ENCODE measurements around the gene APOA5. TPM values are rescaled to one million over a fixed set of nuclear protein-coding genes. Genes with fewer than 3 reads are reported as not detected.

The APOA5 gene
- total and polyA plus RNA-seq, 9 of the 15 experiments (the other 6 are each of a cell fraction or from before 2014, with no cell fraction given), result not detected

GRCh38 chr11:116835791-116836631 lies 44.3 kb upstream of the APOA5 start (continued):
- TF ChIP-seq POLR2G (IDR thresholded peaks at IDR 0.05; ENCODE audit: low read depth, low read length) (peak; percentile 73), SREBF1 (IDR thresholded peaks at IDR 0.05; ENCODE audit: borderline replicate concordance, low read depth, low read length) (0 out of 2 replicates have a peak, but pooled peaks have one; percentile 5), ZZZ3 (IDR thresholded peaks at IDR 0.05) (no peak), TCF7 (IDR thresholded peaks at IDR 0.05; ENCODE audit: borderline replicate concordance) (no peak), TFAP4 (CRISPR knock-in tag; IDR thresholded peaks at IDR 0.05; ENCODE audit: borderline replicate concordance) (peak; percentile 66; the same call in 1 of the 2 replicates), RBFOX2 (IDR thresholded peaks at IDR 0.05; ENCODE audit: low read depth, low read length) (peak; percentile 69), TAF1 (IDR thresholded peaks at IDR 0.05; ENCODE audit: control insufficient read depth, extremely low read depth, insufficient read depth, low read length, severe bottlenecking) (peak; percentile 23), ZKSCAN1 (IDR thresholded peaks at IDR 0.05; ENCODE audit: low read depth, low read length) (0 out of 2 replicates have a peak, but pooled peaks have one; percentile 44), ID3 (CRISPR knock-in tag; IDR thresholded peaks at IDR 0.05) (no peak), ID3 (tag; IDR thresholded peaks at IDR 0.05) (peak; percentile 49; the same call in 1 of the 2 replicates), ZBTB7A (IDR thresholded peaks at IDR 0.05; ENCODE audit: borderline replicate concordance, control insufficient read depth, low read depth, low read length) (peak; percentile 58; the same call in 1 of the 2 replicates), HDAC1 (IDR thresholded peaks at IDR 0.05) (peak in 1 of 2 experiments; percentile 32; a peak in 1 of 4 replicates), ZNF41 (CRISPR knock-in tag; conservative IDR thresholded peaks at IDR 0.05) (no peak), RFX7 (CRISPR knock-in tag; IDR thresholded peaks at IDR 0.05) (no peak), MYC (IDR thresholded peaks at IDR 0.05; ENCODE audit: low read depth, low read length) (peak; percentile 73), MYC (CRISPR knock-in tag; IDR thresholded peaks at IDR 0.05; ENCODE audit: borderline replicate concordance, low read depth) (no peak), ZBTB2 (IDR thresholded peaks at IDR 0.05) (peak; percentile 40; the same call in 1 of the 2 replicates), THAP12 (CRISPR knock-in tag; IDR thresholded peaks at IDR 0.05) (peak; percentile 30; the same call in 1 of the 2 replicates), CEBPG (CRISPR knock-in tag; IDR thresholded peaks at IDR 0.05) (no peak), CEBPG (tag; conservative IDR thresholded peaks at IDR 0.05 in 1 of 2, IDR thresholded peaks at IDR 0.05 in 1 of 2) (no peak), HDAC6 (IDR thresholded peaks at IDR 0.05; ENCODE audit: low read depth, low read length) (peak; percentile 72; the same call in 1 of the 2 replicates), CTBP1 (IDR thresholded peaks at IDR 0.05; ENCODE audit: borderline replicate concordance) (peak; percentile 93)

Measured in K562 (cell line).